ENCODE data around the gene TSHZ1. TPM values are rescaled to one million over a fixed set of nuclear protein-coding genes. Genes with fewer than 3 reads are reported as not detected.

Gene TSHZ1
- total and polyA plus RNA-seq, 2 of the 8 experiments (the other 6 are each of a cell fraction or from before 2014, with no cell fraction given): 0.03 to 0.32 TPM

- 87% methylated on average over 8 of the region's 8 CpGs; no CpG with 5 or more reads in 1 of the 2 experiments for WGBS, 2 experiments (ENCODE audit: extremely low coverage in 1 of 2, insufficient coverage in 1 of 2, insufficient read length in 1 of 2, insufficient replicate concordance in 2 of 2, low coverage in 1 of 2, low lambda C conversion rate in 2 of 2, missing lambda C conversion rate in 1 of 2)
- H2BK15ac ChIP-seq (ENCODE audit: low read length): no peak overlapping the region
- no peaks in the 10 kb centered on the region for H3K27me3 ChIP-seq (replicated peaks in 1 of 4; ENCODE audit: control insufficient read depth in 3 of 4, extremely low read depth in 1 of 4, insufficient read depth in 3 of 4, low read length in 3 of 4)
- no peak overlapping the region for H2AFZ ChIP-seq (ENCODE audit: low read length)
- H3K23ac ChIP-seq (ENCODE audit: insufficient read length): no peak overlapping the region
- no peak overlapping the region for H4K5ac ChIP-seq (ENCODE audit: insufficient read length, low read depth, low read length)
- POLR2A ChIA-PET (ENCODE audit: partially characterized antibody): no interaction called here
- no peak overlapping the region for H2BK12ac ChIP-seq (ENCODE audit: low read depth, low read length)
- H2BK120ac ChIP-seq (replicated peaks; ENCODE audit: low read depth, low read length): no peak overlapping the region
- H4K8ac ChIP-seq (ENCODE audit: extremely low read depth, insufficient read depth, low read length): no peak overlapping the region
- no peaks in the 10 kb centered on the region for H3K4me1 ChIP-seq (replicated peaks in 1 of 4; ENCODE audit: control insufficient read depth in 3 of 4, insufficient read depth in 4 of 4, low read length in 3 of 4)
- FAIRE-seq: no peak
- H3K4me3 ChIP-seq (ENCODE audit: extremely low read depth in 1 of 4, insufficient read depth in 2 of 4, low read depth in 3 of 4, low read length in 4 of 4): no peak overlapping the region
- TF ChIP-seq RAD21 (IDR thresholded peaks at IDR 0.05 in 1 of 2, conservative IDR thresholded peaks at IDR 0.05 in 1 of 2; ENCODE audit: low read depth in 2 of 2, low read length in 2 of 2) (peak; percentile 45 to 53), MAFK (IDR thresholded peaks at IDR 0.05; ENCODE audit: low read depth, low read length) (no peak), SIX5 (IDR thresholded peaks at IDR 0.05; ENCODE audit: low read depth, low read length) (no peak)
- TF ChIP-seq, protein P1, sequence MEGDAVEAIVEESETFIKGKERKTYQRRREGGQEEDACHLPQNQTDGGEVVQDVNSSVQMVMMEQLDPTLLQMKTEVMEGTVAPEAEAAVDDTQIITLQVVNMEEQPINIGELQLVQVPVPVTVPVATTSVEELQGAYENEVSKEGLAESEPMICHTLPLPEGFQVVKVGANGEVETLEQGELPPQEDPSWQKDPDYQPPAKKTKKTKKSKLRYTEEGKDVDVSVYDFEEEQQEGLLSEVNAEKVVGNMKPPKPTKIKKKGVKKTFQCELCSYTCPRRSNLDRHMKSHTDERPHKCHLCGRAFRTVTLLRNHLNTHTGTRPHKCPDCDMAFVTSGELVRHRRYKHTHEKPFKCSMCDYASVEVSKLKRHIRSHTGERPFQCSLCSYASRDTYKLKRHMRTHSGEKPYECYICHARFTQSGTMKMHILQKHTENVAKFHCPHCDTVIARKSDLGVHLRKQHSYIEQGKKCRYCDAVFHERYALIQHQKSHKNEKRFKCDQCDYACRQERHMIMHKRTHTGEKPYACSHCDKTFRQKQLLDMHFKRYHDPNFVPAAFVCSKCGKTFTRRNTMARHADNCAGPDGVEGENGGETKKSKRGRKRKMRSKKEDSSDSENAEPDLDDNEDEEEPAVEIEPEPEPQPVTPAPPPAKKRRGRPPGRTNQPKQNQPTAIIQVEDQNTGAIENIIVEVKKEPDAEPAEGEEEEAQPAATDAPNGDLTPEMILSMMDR (IDR thresholded peaks at IDR 0.05; ENCODE audit: control extremely low read depth in 1 of 3, insufficient read depth in 1 of 3, low read depth in 1 of 3, low read length in 3 of 3): peak; percentile 21 to 39 (median 37); a peak in 3 of 4 replicates
- no peak overlapping the region for H3K14ac ChIP-seq (ENCODE audit: insufficient read length)
- CTCF ChIA-PET (ENCODE audit: partially characterized antibody): interaction anchor here (0.9 kb wide), 1 partner anchor 453 kb away, joined by 3 read pairs; no protein-coding TSS in a partner anchor
- no peak overlapping the region for H3K4ac ChIP-seq (replicated peaks; ENCODE audit: insufficient read length, low read depth, low read length)
- no peak overlapping the region for H4K91ac ChIP-seq (replicated peaks; ENCODE audit: insufficient read length, low read length)
- no peak overlapping the region for H3K9ac ChIP-seq (replicated peaks in 1 of 4; ENCODE audit: extremely low read depth in 1 of 4, low read depth in 3 of 4, low read length in 3 of 4)
- no peaks in the 10 kb centered on the region for H3K79me2 ChIP-seq (ENCODE audit: control insufficient read depth in 1 of 2, insufficient read depth in 2 of 2, low read length in 2 of 2)
- H3K9me3 ChIP-seq (ENCODE audit: insufficient read depth in 2 of 2, low read depth in 1 of 2, low read length in 1 of 2): no peaks in the 10 kb centered on the region
- H3K4me2 ChIP-seq (ENCODE audit: insufficient read depth in 1 of 2, low read depth in 2 of 2, low read length in 2 of 2): no peak overlapping the region
- no peak overlapping the region for H3K56ac ChIP-seq (replicated peaks; ENCODE audit: insufficient read length, low read depth, low read length)
- H3K36me3 ChIP-seq (ENCODE audit: control insufficient read depth in 2 of 4, insufficient read depth in 4 of 4, low read length in 3 of 4): no peaks in the 10 kb centered on the region
- H3K27ac ChIP-seq (ENCODE audit: low read depth, low read length): no peak overlapping the region
- no peaks in the 10 kb centered on the region for H4K20me1 ChIP-seq (replicated peaks in 1 of 2; ENCODE audit: control insufficient read depth in 1 of 2, insufficient read depth in 2 of 2, low read length in 2 of 2)
- H2BK5ac ChIP-seq (ENCODE audit: low read depth, low read length): no peak overlapping the region
- no peaks in the 10 kb centered on the region for H3K79me1 ChIP-seq (ENCODE audit: low read depth, low read length)
- no peak overlapping the region for H3K18ac ChIP-seq (ENCODE audit: extremely low read depth, low read length)
- DNase-seq (ENCODE audit: low read depth in 1 of 2, low spot score in 2 of 2): no peak
- H3K23me2 ChIP-seq (ENCODE audit: low read depth, low read length): peaks cover 2% of the 10 kb centered on the region; the same call in 1 of the 2 replicates
- H2BK20ac ChIP-seq (ENCODE audit: low read length): no peak overlapping the region
- no peak overlapping the region for H2AK5ac ChIP-seq (ENCODE audit: low read depth, low read length)
These were observed 99.0 kb downstream of the TSHZ1 start for GRCh38 chr18:75309564-75309963.
